Aorta (tissue), 5 donors: ENCODE results near the gene NFATC2. TPM values are rescaled to one million over a fixed set of nuclear protein-coding genes. Genes with fewer than 3 reads are reported as not detected.

Experiments used
- ATAC-seq: fragments of 200-7000 bp; cut with Tn5 transposase; one replicate; pipeline ENCODE4 v1.9.1; 2022; ENCODE audit warnings: moderate library complexity; ENCODE audit not compliant: low FRiP score
- DNase-seq, 2 donors: peaks; one replicate each; pipeline ENCODE4 v3.0.0-alpha.2; 2020
- H3K27ac ChIP-seq, 2 donors: one replicate each; pipeline ENCODE4 v1.5.1; 2013; ENCODE audit warnings: low read length in 2 of 2, mild to moderate bottlenecking in 2 of 2, moderate library complexity in 2 of 2, control low read depth in 1 of 2, inconsistent platforms in 1 of 2, low read depth in 1 of 2
- H3K27me3 ChIP-seq, 2 donors: one replicate each; pipeline ENCODE4 v1.6.1; 2013; ENCODE audit warnings: control low read depth in 1 of 2, low read length in 1 of 2, mild to moderate bottlenecking in 1 of 2, moderate library complexity in 1 of 2; ENCODE audit not compliant: insufficient read depth in 2 of 2, control insufficient read depth in 1 of 2
- H3K36me3 ChIP-seq, 2 donors: one replicate each; pipeline ENCODE4 v1.6.1; 2013; ENCODE audit warnings: control low read depth in 1 of 2, low read length in 1 of 2, mild to moderate bottlenecking in 1 of 2; ENCODE audit not compliant: insufficient read depth in 2 of 2, control insufficient read depth in 1 of 2
- H3K4me1 ChIP-seq, 2 donors: one replicate each; pipeline ENCODE4 v1.6.1; 2013; ENCODE audit warnings: low read length in 2 of 2, control low read depth in 1 of 2, mild to moderate bottlenecking in 1 of 2, moderate library complexity in 1 of 2; ENCODE audit not compliant: insufficient read depth in 2 of 2, control insufficient read depth in 1 of 2
- H3K4me3 ChIP-seq, 2 donors: one replicate each; pipeline ENCODE4 v1.5.1; 2013; ENCODE audit warnings: low read length in 2 of 2, control low read depth in 1 of 2, mild to moderate bottlenecking in 1 of 2
- H3K9me3 ChIP-seq: one replicate; pipeline ENCODE4 v1.6.1; 2013; ENCODE audit warnings: mild to moderate bottlenecking, low read length; ENCODE audit not compliant: control insufficient read depth
- WGBS, 2 donors: extraction: QIAGEN DNeasy Blood & Tissue Kit; methylation state at CpG; one replicate each; pipeline ENCODE4 v1.1.7; 2013; 5-methylcytosine and 5-hydroxymethylcytosine counted together
- intact Hi-C, 2 donors: fragments of 100-400 bp; cut with DNase I; formaldehyde crosslinking; loops; one replicate each; pipeline versions ENCODE4 v1.14.2 to v1.15.0; 2022
- long read RNA-seq, 2 donors: library from polyadenylated mRNA; unstranded; transcript quantifications; one replicate each; pipeline ENCODE4 v2.0.0, GENCODE V29; 2020 to 2021
- polyA plus RNA-seq, 2 donors: library from polyadenylated mRNA; stranded (reverse); fragments of 200-250 nt; gene quantifications; one replicate each; pipeline ENCODE4 v1.2.3, GENCODE V29; 2013
- total RNA-seq, 2 donors: library from RNA; stranded (reverse); fragmentation: NEBNext Ultra II Directional; extraction: Animal tissue kit (Norgen Biotek cat#: 25700); gene quantifications; one replicate each; pipeline ENCODE4 v1.2.1, GENCODE V29; 2021
- donor health status: healthy with polysubstance abuse.
- donor health status: Bipolar disorder and iron deficiency.
- donor health status: DM: no; HTN: no; CAD: no.
- donor health status: DM: no; HTN: no; CAD: no.
- donor health status: DM: yes; HTN: yes; CAD: no.

The NFATC2 gene
- total RNA-seq, result 10 to 100 TPM; 11.7 to 13.0 TPM
- polyA plus RNA-seq, result 1 to 10 TPM; 1.7 to 3.1 TPM
- long read RNA-seq, donor 1, partial matches to known transcripts, result 2 of 25 reads
- long read RNA-seq, donor 1, other reads (novel, unspliced or antisense), result 23 of 25 reads
- long read RNA-seq, donor 2, partial matches to known transcripts, result 0 of 7 reads
- long read RNA-seq, donor 2, other reads (novel, unspliced or antisense), result 7 of 7 reads

- ATAC-seq (peak; percentile 68), DNase-seq (peak; percentile 71 to 84)
- 5 to 23% methylated on average over 25 to 67 of the region's 67 CpGs for WGBS, 2 donors
- no peaks in the 10 kb centered on the region for H3K9me3 ChIP-seq
- intact Hi-C loops, result no loop called here
- H3K27ac ChIP-seq, result peak within 1 kb of the TSS in 1 of 2 donors; percentile 82
- no peaks in the 10 kb centered on the region for H3K36me3 ChIP-seq
- no peaks in the 10 kb centered on the region for H3K4me1 ChIP-seq
- peak within 1 kb of the TSS; percentile 0 to 15 for H3K4me3 ChIP-seq
- H3K27me3 ChIP-seq, result no peaks in the 10 kb centered on the region
Observed at GRCh38 chr20:51542571-51543421, at the start of gene NFATC2. TSS of gene NFATC2 (minus strand) at chr20:51542719. CDS start at chr20:51542499, 220 bp downstream.

- Histone ChIP-seq H3K36me3 (no peaks in the 10 kb centered on the region), H3K4me1 (no peaks in the 10 kb centered on the region), H3K27me3 (no peaks in the 10 kb centered on the region), H3K9me3 (no peaks in the 10 kb centered on the region), H3K4me3 (no peak overlapping the region), H3K27ac (no peak overlapping the region)
- WGBS, 2 donors, result 93% methylated on average over 10 of the region's 10 CpGs
- intact Hi-C loops, result loop anchor here in 1 of 2 donors (10.0 kb wide), 1 partner anchor 597 kb away; no protein-coding TSS in a partner anchor
- DNase-seq (no peak), ATAC-seq (no peak)
Observed at GRCh38 chr20:51591871-51592270, 49.4 kb upstream of the NFATC2 start.

GRCh38 chr20:51588762-51589161, 46.2 kb upstream of the NFATC2 start:
- ATAC-seq (no peak), DNase-seq (no peak)
- H3K27me3 ChIP-seq, result no peaks in the 10 kb centered on the region
- no peaks in the 10 kb centered on the region for H3K4me1 ChIP-seq
- no peaks in the 10 kb centered on the region for H3K9me3 ChIP-seq
- no peak overlapping the region for H3K27ac ChIP-seq
- 74 to 76% methylated on average over 3 of the region's 3 CpGs for WGBS, 2 donors
- intact Hi-C loops, result no loop called here
- no peak overlapping the region for H3K4me3 ChIP-seq
- H3K36me3 ChIP-seq, result no peaks in the 10 kb centered on the region

GRCh38 chr20:51587145-51587544, 44.6 kb upstream of the NFATC2 start:
- Histone ChIP-seq H3K27me3 (no peaks in the 10 kb centered on the region), H3K4me1 (no peaks in the 10 kb centered on the region), H3K4me3 (no peak overlapping the region), H3K27ac (no peak overlapping the region), H3K36me3 (no peaks in the 10 kb centered on the region), H3K9me3 (no peaks in the 10 kb centered on the region)
- intact Hi-C loops, result no loop called here
- 95 to 97% methylated on average over 4 of the region's 4 CpGs for WGBS, 2 donors
- no peak for DNase-seq
- ATAC-seq, result no peak

- no peaks in the 10 kb centered on the region for H3K9me3 ChIP-seq
- intact Hi-C loops, result no loop called here
- no peaks in the 10 kb centered on the region for H3K4me1 ChIP-seq
- H3K27ac ChIP-seq, result no peak overlapping the region
- peak in 1 of 2 donors; percentile 77 for DNase-seq
- H3K36me3 ChIP-seq, result no peaks in the 10 kb centered on the region
- ATAC-seq, result no peak
- 67 to 76% methylated on average over 4 of the region's 4 CpGs for WGBS, 2 donors
- H3K4me3 ChIP-seq, result no peak overlapping the region
- no peaks in the 10 kb centered on the region for H3K27me3 ChIP-seq
Observed at GRCh38 chr20:51586005-51586440, 43.5 kb upstream of the NFATC2 start.

GRCh38 chr20:51585148-51585547, 42.6 kb upstream of the NFATC2 start:
- Histone ChIP-seq H3K4me1 (no peaks in the 10 kb centered on the region), H3K36me3 (no peaks in the 10 kb centered on the region), H3K4me3 (no peak overlapping the region), H3K27ac (no peak overlapping the region), H3K9me3 (no peaks in the 10 kb centered on the region), H3K27me3 (no peaks in the 10 kb centered on the region)
- 89 to 91% methylated on average over 4 of the region's 4 CpGs for WGBS, 2 donors
- intact Hi-C loops, result no loop called here
- ATAC-seq (no peak), DNase-seq (no peak)

GRCh38 chr20:51584737-51585136, 42.2 kb upstream of the NFATC2 start:
- no peak for ATAC-seq
- Histone ChIP-seq H3K36me3 (no peaks in the 10 kb centered on the region), H3K4me1 (no peaks in the 10 kb centered on the region), H3K9me3 (no peaks in the 10 kb centered on the region), H3K4me3 (no peak overlapping the region), H3K27ac (no peak overlapping the region), H3K27me3 (no peaks in the 10 kb centered on the region)
- 95% methylated on average over 4 of the region's 4 CpGs for WGBS, 2 donors
- no peak for DNase-seq
- intact Hi-C loops, result no loop called here

- no peaks in the 10 kb centered on the region for H3K4me1 ChIP-seq
- DNase-seq, result no peak
- no peak for ATAC-seq
- H3K4me3 ChIP-seq, result no peak overlapping the region
- 90 to 91% methylated on average over 8 of the region's 8 CpGs for WGBS, 2 donors
- intact Hi-C loops, result no loop called here
- H3K9me3 ChIP-seq, result no peaks in the 10 kb centered on the region
- H3K27me3 ChIP-seq, result no peaks in the 10 kb centered on the region
- H3K27ac ChIP-seq, result no peak overlapping the region
- H3K36me3 ChIP-seq, result no peaks in the 10 kb centered on the region
Observed at GRCh38 chr20:51584116-51584515, 41.6 kb upstream of the NFATC2 start.

- intact Hi-C loops, result no loop called here
- Histone ChIP-seq H3K36me3 (no peaks in the 10 kb centered on the region), H3K4me1 (no peaks in the 10 kb centered on the region), H3K27me3 (no peaks in the 10 kb centered on the region), H3K4me3 (no peak overlapping the region), H3K27ac (no peak overlapping the region), H3K9me3 (no peaks in the 10 kb centered on the region)
- no peak for DNase-seq
- ATAC-seq, result no peak
- 93 to 95% methylated on average over 14 of the region's 14 CpGs for whole genome bisulfite sequencing, 2 donors
Observed at GRCh38 chr20:51583499-51583898, 41.0 kb upstream of the NFATC2 start.
